HG03558 (cell line): ENCODE results near the gene TSPO2.
"Not testable (repeated sequence)": the region's sequence is repeated elsewhere in the genome, so short reads cannot be mapped to it uniquely, and the experiment has no call there.

ENCODE experiments used
- ATAC-seq: cut with Tn5 transposase; IDR thresholded peaks from one replicate; pipeline ENCODE4 v1.9.1; 2021; ENCODE audit warnings: moderate number of reproducible peaks; ENCODE audit not compliant: unreplicated experiment; ENCODE audit errors: extremely low read depth

TSPO2 gene, protein sequence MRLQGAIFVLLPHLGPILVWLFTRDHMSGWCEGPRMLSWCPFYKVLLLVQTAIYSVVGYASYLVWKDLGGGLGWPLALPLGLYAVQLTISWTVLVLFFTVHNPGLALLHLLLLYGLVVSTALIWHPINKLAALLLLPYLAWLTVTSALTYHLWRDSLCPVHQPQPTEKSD

GRCh38 chr6:41042226-41043055, at the start of gene TSPO2:
TSS of gene TSPO2 (plus strand) at chr6:41042467. CDS start at chr6:41042986, 519 bp downstream.
- ATAC-seq: no peak

DNA sequence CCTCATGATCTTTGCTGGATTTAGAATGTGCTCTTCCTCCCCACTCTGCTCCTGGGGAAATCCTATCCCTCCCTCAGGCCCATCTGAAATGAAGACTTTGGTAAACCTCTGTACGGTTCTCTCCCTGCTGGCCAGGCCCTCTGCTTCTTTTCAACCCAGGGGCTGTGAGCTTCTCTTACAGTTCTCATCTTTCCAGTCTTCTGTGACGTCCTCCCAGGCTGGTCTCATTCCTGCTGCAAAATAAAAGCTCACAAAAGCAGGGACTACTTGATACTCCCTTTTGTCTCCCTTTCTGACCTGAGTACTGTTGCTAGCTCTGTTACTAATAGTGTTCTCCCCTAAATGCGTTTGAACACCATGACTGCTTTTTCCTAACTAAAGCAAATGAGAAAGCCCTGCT, 49.5 kb upstream of the TSPO2 start:
- no peak for ATAC-seq

DNA sequence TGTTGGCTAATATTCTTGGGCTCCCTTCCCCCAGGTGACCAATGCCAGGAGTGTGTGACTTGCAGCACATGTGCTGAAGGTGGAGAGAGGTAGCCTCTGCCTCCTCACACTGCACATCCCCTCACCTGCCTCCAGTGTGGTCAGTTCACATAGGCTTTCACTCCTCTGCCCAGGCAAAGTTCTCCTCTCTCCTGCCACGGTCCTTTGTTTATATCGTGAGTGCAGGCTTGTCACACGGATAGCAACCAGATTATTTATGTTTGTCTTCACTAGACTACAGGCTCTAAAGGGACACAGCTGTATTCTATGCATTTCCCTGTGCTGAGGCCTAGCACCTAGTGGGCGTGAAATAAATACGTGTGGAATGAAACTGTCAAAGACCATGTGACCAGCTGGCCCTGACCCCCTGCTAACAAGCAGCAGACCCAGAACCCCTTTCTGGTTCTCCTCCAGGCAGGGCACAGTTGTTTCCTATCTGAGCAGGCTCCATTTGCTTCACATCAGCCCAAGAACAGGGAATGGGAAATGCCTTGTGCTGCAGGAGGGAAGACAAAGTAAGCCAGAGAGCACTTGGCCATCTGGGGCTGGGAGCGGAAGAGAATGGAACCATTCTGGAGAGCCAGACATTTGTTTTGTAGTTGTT, 45.6 kb upstream of the TSPO2 start:
- no peak for ATAC-seq

DNA sequence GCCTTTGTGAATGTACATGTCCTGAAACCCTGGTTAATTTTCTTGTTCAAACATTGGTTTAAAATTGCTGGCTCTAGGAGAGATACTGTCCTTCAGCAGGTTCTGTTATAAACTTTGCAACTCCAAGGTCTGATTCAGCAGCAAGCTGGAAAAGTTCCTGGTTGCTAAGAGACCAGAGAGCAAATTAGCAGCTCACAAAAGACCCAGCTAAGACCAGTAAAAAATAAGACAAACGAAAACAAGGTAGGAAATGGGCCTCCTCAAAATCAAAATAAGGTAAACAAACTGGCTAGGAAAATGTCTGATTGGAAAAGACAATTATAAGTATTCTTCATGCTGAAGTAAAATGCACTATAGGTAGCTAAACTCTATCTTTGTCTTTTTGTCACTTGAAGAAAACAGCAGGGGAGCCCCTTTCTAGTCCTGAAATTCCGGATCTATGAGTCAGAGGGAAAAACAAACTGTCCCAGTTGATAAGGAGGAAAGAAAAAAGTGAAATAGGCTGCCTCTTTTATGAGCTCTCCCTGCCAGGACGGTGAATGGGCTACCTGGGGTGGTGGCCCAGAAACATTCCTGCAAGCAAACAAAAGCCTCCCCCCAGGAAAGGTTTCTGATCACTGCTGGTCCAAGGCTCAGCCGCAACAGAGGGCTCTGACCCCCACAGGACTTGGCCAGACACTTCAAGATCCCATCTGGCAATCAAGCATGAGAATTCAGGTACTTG, 44.9 kb upstream of the TSPO2 start:
- ATAC-seq: no peak

GRCh38 chr6:40998661-40999060, 43.6 kb upstream of the TSPO2 start:
- ATAC-seq: no peak

GRCh38 chr6:40999569-40999968, 42.7 kb upstream of the TSPO2 start:
- no peak for ATAC-seq

- no peak for ATAC-seq
Measured at GRCh38 chr6:41000248-41000647, 42.0 kb upstream of the TSPO2 start.

GRCh38 chr6:41002168-41002567, 40.1 kb upstream of the TSPO2 start:
- no peak for ATAC-seq

DNA sequence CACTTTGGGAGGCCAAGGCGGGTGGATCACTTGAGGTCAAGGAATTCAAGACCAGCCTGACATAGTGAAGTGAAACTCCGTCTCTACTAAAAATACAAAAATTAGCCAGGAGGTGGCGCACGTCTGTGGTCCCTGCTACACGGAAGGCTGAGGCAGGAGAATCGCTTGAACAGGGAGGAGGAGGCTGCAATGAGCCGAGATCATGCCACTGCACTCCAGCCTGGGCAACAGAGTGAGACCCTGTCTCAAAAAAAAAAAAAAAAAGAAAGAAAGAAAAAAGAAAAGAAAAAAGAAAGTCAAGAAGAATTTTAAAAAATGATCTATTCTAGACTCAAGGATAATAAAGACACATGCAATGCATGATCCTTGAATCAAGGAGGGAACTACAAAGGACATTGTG, 36.0 kb upstream of the TSPO2 start:
- ATAC-seq: not testable (repeated sequence)

- ATAC-seq: not testable (repeated sequence)
Measured at GRCh38 chr6:41006980-41007379, 35.3 kb upstream of the TSPO2 start.

DNA sequence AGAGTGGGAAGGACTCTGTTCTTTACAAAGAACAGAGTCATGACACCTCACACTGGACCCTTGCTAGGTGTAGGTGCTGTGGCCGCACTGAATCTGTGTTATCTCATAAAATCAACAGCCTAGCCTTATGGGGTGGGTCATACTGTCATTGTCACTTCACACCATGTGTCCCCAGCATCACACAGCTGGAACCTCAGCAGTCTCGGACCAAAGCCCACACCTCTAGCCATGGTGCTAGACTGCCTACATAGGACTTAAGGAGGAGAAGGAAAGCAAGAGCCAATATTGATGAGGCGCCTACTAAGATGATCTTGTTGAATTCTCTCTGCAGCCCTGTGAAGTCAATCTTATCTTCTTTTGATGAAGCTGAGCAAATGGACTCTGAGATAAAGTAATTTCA, 34.3 kb upstream of the TSPO2 start:
- ATAC-seq: no peak

DNA sequence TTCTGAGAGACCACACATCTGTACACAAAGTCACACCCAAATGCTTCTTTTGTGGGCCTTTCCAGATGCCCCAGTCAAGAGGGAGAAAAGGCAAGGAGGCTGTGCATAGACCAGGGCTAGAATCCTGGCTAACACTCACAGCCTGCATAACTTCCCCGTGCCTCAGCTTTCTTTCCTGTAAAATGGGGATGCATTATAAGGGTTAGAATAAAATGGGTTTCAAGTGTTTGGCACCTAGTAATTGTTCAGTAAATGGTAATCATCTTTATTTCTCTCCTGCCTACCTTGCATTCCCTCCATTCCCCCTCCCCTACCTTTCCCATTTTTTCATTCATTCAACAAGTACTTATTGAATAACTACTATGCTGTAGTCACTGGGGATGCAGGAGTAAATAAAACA, 32.6 kb upstream of the TSPO2 start:
- ATAC-seq: no peak

GRCh38 chr6:41011673-41012072, 30.6 kb upstream of the TSPO2 start:
- no peak for ATAC-seq

DNA sequence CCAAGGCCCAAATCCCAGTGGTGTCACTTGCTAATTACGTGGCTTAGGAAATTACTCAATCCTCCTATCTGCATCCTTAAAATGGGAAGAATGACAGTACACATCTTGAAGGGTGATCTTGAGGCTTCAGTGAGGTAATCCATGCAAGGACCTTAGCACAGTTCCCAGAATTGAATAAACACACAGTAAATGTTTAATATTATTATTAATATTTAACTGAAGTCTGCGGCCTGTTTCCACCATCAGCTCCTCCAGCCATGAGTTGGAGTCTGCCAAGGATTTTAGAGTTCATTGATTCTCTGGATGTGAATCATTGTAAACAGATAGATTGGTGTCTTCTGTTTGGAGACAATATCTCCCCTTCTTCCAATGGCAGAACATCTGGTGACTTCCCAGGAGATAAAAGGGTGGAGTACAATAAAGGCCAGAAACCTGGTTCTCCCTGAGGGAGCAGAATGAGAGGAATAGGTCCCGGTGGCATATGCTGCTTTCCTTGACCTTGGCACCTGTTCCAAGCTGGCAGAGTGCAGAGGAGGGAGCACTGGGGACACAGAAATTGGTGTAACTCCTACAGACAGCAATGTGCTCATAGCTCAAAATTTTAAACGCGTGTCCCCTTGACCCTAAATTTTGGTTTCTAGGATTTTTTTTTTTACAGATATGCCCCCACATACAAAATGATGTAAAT, 28.7 kb upstream of the TSPO2 start:
- no peak for ATAC-seq

GRCh38 chr6:41014780-41015179, 27.5 kb upstream of the TSPO2 start:
- ATAC-seq: no peak

- not testable (repeated sequence) for ATAC-seq
Measured at GRCh38 chr6:41015860-41016259, 26.4 kb upstream of the TSPO2 start.

DNA sequence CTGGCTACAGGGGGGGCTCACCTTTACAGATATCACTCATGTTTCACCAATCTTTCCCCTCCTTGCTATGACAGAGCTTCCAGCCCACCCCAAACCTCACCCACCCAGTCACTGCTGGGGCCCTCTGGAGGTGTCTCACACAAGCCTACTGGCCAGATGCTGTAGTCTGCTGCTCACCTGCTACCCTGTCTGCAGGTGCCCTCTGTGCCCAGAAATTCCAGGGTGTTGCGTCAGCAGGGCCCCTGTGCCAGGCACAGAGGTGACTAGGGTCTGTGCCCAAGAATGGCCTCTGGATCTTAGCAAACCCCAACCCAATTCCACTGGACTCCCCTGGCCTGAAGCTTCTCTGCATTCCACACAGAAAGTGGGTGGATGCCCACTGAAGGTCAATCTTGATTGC, 24.6 kb upstream of the TSPO2 start:
- ATAC-seq: no peak

- ATAC-seq: no peak
Measured at GRCh38 chr6:41021832-41022231, 20.4 kb upstream of the TSPO2 start.

- no peak for ATAC-seq
Measured at GRCh38 chr6:41022294-41022693, 20.0 kb upstream of the TSPO2 start.

- no peak for ATAC-seq
Measured at GRCh38 chr6:41023114-41023513, 19.2 kb upstream of the TSPO2 start.
